Measurements from ENCODE around the gene CD44.

The CD44 gene

DNA sequence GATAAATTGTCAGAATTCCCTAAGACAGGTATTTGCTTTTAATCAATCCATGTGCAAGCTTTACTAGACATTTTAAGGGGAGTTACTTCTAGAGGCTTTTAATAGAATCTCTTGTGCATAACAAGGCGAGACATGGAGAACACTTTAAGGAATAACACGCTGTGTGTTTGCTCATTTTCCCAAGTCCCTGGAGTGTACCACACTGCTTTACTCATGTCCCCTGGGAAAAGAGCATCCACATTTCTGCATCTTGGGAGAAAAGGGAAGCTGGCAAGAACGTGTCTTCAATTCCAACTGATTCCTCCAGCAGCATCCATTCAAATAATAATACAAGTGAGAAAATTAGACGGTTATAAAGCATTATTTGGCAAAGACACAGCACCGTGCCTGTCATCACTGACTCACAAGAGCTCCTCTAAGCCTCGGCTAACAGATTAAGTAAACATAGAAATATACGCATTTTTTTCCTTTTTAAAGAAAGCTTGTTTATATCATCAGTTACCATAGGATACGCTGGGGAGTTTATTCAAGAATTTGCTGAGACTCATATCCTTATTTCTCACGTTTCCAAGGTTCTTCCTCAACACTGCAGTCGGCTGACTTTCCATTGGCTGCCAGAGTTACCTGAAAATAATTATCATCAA is 121.5 kb downstream of the CD44 start:
- no peaks in the 10 kb centered on the region for H3K36me3 ChIP-seq
- no peaks in the 10 kb centered on the region for H4K20me1 ChIP-seq
- H3K9me3 ChIP-seq (replicated peaks in 1 of 11): no peaks in the 10 kb centered on the region
- TF ChIP-seq Cebpa-rat (IDR thresholded peaks at IDR 0.05): no peak
- no peaks in the 10 kb centered on the region for H3K27me3 ChIP-seq
- peaks cover 0 to 9% (median 0%) of the 10 kb centered on the region in 10 experiments; a peak in 5 of 20 replicates for H3K4me1 ChIP-seq
- no peak overlapping the region for H3K4me3 ChIP-seq
- H3K4me2 ChIP-seq: no peak overlapping the region
- no peak overlapping the region for H3K9ac ChIP-seq
- H3K27ac ChIP-seq: no peak overlapping the region

DNA sequence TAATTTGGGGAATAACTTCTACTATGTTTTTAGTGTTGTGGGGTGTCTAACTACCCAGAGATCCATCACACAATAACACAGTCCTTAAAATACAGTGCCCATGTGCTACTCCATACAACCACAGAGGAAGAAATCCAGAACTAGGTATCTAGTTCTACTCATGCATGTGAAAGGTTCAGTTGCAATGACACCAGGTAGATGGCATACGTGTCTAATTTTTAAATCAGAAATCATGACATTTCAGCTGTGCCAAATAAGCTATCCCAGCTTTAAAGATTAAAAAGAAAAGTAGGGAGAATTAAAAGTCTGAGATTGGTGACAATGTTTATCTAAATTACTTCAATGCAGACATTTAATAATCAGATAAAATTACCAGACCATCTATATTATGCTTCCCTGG is 122.2 kb downstream of the CD44 start:
- no peak for TF ChIP-seq Cebpa-rat (IDR thresholded peaks at IDR 0.05)
- no peak overlapping the region for H3K9ac ChIP-seq
- H3K9me3 ChIP-seq (replicated peaks in 1 of 11): no peaks in the 10 kb centered on the region
- H3K4me1 ChIP-seq: peaks cover 0 to 9% (median 6%) of the 10 kb centered on the region in 10 experiments; a peak in 8 of 20 replicates
- no peak overlapping the region for H3K27ac ChIP-seq
- H3K27me3 ChIP-seq: no peaks in the 10 kb centered on the region
- H3K36me3 ChIP-seq: no peaks in the 10 kb centered on the region
- no peaks in the 10 kb centered on the region for H4K20me1 ChIP-seq
- H3K4me3 ChIP-seq: no peak overlapping the region
- H3K4me2 ChIP-seq: no peak overlapping the region

DNA sequence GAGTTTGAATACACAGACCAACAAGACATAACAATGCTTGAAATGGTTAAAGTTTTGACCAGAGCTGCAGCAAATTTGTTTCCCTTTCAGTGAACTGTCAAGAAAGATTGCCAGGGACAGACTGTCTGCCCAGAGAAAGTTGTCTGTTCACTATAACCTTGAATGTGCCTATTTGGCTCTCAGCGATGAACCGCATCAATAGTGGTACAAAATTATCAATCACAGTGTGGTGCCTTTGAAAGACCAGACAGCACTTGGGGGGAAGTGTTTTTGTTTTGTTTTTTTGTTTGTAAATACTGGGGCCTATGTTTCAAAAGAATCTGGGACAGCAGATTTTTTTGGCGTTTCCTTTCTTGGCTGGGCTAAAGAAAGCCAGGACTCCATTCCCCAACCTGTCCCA is 123.1 kb downstream of the CD44 start:
- no peaks in the 10 kb centered on the region for H3K27me3 ChIP-seq
- H3K4me1 ChIP-seq: peaks cover 0 to 7% (median 5%) of the 10 kb centered on the region in 10 experiments; a peak in 8 of 20 replicates
- no peak overlapping the region for H3K9ac ChIP-seq
- no peaks in the 10 kb centered on the region for H4K20me1 ChIP-seq
- no peak for TF ChIP-seq Cebpa-rat (IDR thresholded peaks at IDR 0.05)
- H3K27ac ChIP-seq: no peak overlapping the region
- no peak overlapping the region for H3K4me3 ChIP-seq
- no peaks in the 10 kb centered on the region for H3K36me3 ChIP-seq
- H3K9me3 ChIP-seq (replicated peaks in 1 of 11): no peaks in the 10 kb centered on the region
- H3K4me2 ChIP-seq: no peak overlapping the region

DNA sequence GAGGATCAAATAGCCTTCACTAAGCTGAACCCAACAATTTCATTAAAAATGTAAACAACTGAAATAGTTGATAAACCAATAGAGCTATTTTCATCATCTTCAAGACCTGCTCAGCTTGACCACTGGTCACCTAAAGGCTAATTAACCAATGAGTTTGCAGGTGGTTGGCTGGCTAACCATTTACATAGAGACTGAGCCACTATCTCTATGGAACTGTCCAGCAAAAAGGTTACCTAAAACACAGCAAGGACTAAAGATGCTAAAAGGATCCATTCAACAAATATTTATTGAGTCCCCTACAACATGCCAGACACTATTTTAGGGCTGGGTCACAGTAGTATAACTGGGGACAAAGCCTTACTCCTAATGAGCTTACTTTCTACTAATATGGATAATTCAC is 123.8 kb downstream of the CD44 start:
- Histone ChIP-seq H3K4me1 (peaks cover 0 to 7% (median 0%) of the 10 kb centered on the region in 10 experiments; a peak in 4 of 20 replicates), H3K9me3 (replicated peaks in 1 of 11) (no peaks in the 10 kb centered on the region), H3K27ac (no peak overlapping the region), H4K20me1 (no peaks in the 10 kb centered on the region), H3K9ac (no peak overlapping the region), H3K4me3 (no peak overlapping the region), H3K36me3 (no peaks in the 10 kb centered on the region), H3K4me2 (no peak overlapping the region), H3K27me3 (no peaks in the 10 kb centered on the region)
- no peak for TF ChIP-seq Cebpa-rat (IDR thresholded peaks at IDR 0.05)

DNA sequence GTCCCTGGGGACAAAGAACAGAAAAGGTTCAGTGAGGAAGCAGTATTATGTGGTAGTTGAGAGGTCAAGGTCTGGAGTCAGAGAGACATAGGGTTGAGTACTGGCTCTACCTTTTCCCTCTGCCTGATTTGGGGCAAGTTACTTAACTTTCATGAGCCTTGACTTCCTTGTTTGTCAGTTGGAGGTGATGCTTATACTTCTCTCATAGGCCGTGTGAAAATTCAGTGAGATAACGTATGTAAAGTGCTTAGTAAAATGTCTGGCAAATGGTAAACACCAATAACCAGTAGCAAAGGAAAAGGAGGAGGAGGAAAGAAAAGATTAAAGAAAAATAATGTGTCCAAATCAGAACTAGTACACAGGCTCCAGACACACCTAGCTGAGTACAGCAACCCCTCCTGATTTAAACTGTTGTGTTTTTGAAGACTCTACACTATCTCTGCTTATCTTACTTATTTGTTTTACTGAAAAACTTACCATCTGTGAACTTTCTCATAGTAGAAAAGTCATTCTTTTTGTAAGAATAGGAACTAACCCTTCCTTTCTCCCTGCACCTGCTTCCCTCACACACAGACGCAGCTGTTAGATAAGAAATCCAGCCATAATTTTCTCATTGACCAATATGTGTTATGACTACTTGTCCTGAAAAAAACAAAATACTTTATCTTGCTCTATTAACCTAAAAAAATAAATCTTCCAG is 126.9 kb downstream of the CD44 start:
- Histone ChIP-seq H3K4me2 (peak overlapping the region in 3 of 11 experiments; percentile 3 to 17 (median 13); a peak in 3 of 22 replicates), H3K9ac (no peak overlapping the region), H3K27me3 (no peaks in the 10 kb centered on the region)

DNA sequence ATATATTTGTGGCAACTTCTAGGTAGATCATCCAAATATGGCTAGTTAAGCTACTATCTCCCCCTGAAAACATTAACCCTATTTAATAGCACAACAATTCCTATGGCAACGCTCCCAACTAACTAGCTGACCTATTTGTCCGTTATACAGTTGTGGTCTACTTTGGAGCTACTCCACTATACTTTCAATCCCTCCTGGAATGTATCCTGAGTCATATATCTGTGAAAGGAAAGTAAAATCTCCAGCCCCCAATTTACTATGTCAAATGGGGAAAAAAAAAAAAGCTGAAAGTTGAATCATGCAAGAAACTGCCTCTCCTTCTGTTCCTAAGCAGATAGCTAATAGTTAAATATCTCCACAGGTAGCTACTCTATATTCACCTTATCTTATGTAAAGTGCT is 128.5 kb downstream of the CD44 start:
- Histone ChIP-seq H3K9me3 (replicated peaks in 1 of 11) (no peaks in the 10 kb centered on the region; a peak in 1 of 22 replicates), H4K20me1 (no peaks in the 10 kb centered on the region), H3K4me1 (peaks cover 3 to 11% (median 5%) of the 10 kb centered on the region in 10 experiments; a peak in 19 of 20 replicates), H3K27ac (no peak overlapping the region), H3K4me3 (no peak overlapping the region), H3K36me3 (no peaks in the 10 kb centered on the region), H3K27me3 (no peaks in the 10 kb centered on the region), H3K9ac (no peak overlapping the region), H3K4me2 (no peak overlapping the region)
- no peak for TF ChIP-seq Cebpa-rat (IDR thresholded peaks at IDR 0.05)

More for the DNA sequence above, 126.9 kb downstream of the CD44 start:
- Histone ChIP-seq H3K36me3 (no peaks in the 10 kb centered on the region), H3K9me3 (replicated peaks in 1 of 11) (no peaks in the 10 kb centered on the region), H3K27ac (no peak overlapping the region), H4K20me1 (no peaks in the 10 kb centered on the region), H3K4me3 (no peak overlapping the region), H3K4me1 (peaks cover 0 to 7% (median 0%) of the 10 kb centered on the region in 10 experiments; a peak in 4 of 20 replicates)
- TF ChIP-seq Cebpa-rat (IDR thresholded peaks at IDR 0.05): no peak

DNA sequence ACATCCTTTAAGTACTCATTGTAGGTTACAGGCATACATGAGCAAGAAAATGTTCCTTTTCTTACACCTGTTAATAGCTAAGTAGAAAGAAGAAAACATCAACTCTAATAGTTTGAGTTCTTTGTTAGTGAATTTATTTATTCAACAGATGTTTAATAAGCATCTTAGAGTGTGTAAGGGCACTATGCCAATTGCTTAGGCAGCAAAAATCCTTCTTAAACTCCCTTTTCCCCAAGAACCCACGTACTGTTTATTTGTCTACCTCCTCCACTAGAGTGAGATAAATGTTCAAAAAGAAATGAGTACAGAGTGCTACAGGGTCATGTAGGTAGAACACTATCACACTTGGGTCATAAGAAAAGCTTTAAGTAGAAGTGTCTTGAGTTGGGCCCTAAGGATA is 131.4 kb downstream of the CD44 start:
- peaks cover 6 to 18% (median 11%) of the 10 kb centered on the region in 10 experiments; a peak in 19 of 20 replicates for H3K4me1 ChIP-seq
- no peaks in the 10 kb centered on the region for H4K20me1 ChIP-seq
- no peak overlapping the region for H3K27ac ChIP-seq

DNA sequence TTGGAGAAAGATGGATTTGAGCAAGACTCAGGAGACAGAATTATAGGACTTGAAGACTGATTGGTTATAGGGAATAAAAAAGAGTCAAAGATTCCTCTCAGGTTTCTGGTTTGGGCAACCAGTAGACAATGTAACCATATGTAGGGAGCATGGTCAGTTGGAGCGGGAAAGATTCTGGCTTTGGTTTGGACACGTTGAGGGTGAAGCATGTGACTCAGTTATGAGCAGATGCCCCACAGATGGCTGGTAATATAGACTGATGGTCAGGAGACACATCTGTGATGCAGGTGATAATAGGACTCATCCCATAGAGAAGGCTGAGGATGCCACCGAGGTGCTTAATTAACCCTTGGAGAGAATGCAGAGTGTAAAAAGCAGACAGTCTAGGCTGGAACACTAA is 132.1 kb downstream of the CD44 start:
- Histone ChIP-seq H3K4me2 (no peak overlapping the region), H3K9me3 (replicated peaks in 1 of 11) (no peaks in the 10 kb centered on the region; a peak in 1 of 22 replicates), H3K36me3 (no peaks in the 10 kb centered on the region), H4K20me1 (no peaks in the 10 kb centered on the region), H3K9ac (no peak overlapping the region), H3K4me1 (peaks cover 6 to 18% (median 9%) of the 10 kb centered on the region in 10 experiments; a peak in 19 of 20 replicates), H3K27me3 (no peaks in the 10 kb centered on the region), H3K27ac (no peak overlapping the region), H3K4me3 (no peak overlapping the region)
- TF ChIP-seq Cebpa-rat (IDR thresholded peaks at IDR 0.05): no peak

More for the DNA sequence above, 131.4 kb downstream of the CD44 start:
- no peak overlapping the region for H3K4me2 ChIP-seq
- no peaks in the 10 kb centered on the region for H3K36me3 ChIP-seq
- H3K9me3 ChIP-seq (replicated peaks in 1 of 11): no peaks in the 10 kb centered on the region; a peak in 1 of 22 replicates
- H3K9ac ChIP-seq: no peak overlapping the region
- H3K27me3 ChIP-seq: no peaks in the 10 kb centered on the region
- TF ChIP-seq Cebpa-rat (IDR thresholded peaks at IDR 0.05): no peak
- H3K4me3 ChIP-seq: no peak overlapping the region

DNA sequence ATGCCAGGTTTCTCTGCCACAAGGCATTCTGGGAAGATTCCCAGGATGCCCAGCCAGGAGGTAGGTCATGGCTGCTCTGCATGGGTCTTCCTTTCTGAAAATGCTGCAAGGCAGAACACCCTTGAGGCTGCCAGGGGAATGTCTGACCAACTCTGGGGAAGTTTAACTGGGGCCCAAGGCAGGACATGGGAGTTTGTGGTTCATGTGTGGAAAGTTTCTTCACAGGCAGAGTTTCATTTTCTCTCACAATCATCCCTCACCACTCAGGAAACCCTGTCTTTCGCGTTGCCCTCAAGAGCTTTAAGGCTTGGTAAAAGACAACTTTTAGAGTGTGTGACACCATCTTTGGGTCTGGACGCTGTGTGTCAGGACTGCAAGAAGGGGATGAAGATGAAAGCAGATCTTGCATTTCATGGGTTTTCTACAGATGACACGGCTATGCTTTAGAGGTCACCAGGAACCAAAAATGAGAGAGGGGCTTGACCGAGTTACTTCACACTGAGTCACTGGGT is 133.5 kb downstream of the CD44 start:
- H3K4me2 ChIP-seq: peak overlapping the region in 10 of 11 experiments; percentile 8 to 73 (median 37); a peak in 17 of 22 replicates
- H3K9me3 ChIP-seq (replicated peaks in 1 of 11): no peaks in the 10 kb centered on the region; a peak in 1 of 22 replicates
- H3K4me3 ChIP-seq: no peak overlapping the region
- no peaks in the 10 kb centered on the region for H3K36me3 ChIP-seq
- H3K4me1 ChIP-seq: peaks cover 6 to 18% (median 9%) of the 10 kb centered on the region in 10 experiments; a peak in 18 of 20 replicates
- H3K27ac ChIP-seq: 0 out of 22 replicates have a peak overlapping the region, but pooled peaks of 1 of the 11 experiments have one; percentile 19
- H4K20me1 ChIP-seq: no peaks in the 10 kb centered on the region
- H3K9ac ChIP-seq: no peak overlapping the region
- no peak for TF ChIP-seq Cebpa-rat (IDR thresholded peaks at IDR 0.05)
- no peaks in the 10 kb centered on the region for H3K27me3 ChIP-seq

Data from BLaER1 treated with 17β-estradiol and CSF1 and Interleukin-3, amounts not matched to agents 10 nM and 100 nM (cell line).